ENCODE measurements around the gene CFAP20DC. TPM values are rescaled to one million over a fixed set of nuclear protein-coding genes. Genes with fewer than 3 reads are reported as not detected.
"Not testable (repeated sequence)": the region's sequence is repeated elsewhere in the genome, so short reads cannot be mapped to it uniquely, and the experiment has no call there.

The CFAP20DC gene
- total RNA-seq, 1 experiment from 2014 or later: 12.0 TPM

DNA sequence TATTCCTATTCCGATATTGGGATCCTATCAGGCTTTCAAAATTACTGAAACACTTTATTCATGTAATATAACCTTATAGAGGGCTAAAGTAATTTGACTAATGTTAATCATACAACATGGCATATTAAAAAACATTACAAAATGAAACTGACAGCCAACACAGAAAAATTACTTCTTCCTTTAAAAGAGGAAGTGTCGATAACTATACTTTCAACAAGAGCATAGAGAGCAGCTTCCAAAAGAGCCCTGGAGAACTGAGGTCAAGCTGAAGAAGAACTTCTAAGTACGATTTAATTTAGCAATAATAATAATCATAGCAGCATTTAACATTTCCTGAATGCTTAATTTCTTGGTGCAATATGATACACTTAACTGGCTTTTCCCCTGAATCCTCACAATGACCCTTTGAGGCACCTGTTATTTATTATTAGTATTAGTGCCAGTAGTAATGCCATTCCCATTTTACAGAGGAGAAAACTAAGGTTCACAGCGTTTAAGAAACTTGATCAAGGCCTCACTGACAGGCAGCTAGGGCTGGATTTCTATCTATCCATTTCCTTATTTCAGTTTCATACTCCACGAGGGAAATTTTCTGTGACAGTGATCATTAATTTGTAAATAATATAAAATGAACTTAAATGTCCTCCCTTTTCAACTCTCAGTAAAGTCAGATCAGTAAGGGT is 181.6 kb downstream of the CFAP20DC start:
- DNase-seq (ENCODE audit: low read depth): no peak

DNA sequence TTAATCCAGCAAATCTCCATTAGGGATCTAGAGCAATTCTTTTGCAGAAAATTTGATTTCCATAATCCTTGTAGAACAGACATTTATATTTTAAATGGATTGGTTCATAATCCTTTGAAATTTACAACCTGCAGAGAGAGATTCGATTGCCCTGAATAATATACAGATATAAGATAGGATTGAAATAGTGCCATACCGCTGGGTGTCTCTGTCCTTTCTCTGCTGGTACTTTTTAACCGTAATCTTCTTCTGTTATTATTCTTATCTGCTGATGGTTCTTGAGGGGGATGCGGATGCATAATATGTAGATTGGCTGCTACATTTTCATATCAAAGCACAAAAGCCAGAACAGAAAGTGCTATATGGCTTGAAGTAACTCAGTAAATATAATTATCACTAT is 182.2 kb downstream of the CFAP20DC start:
- no peak for DNase-seq (ENCODE audit: low read depth)

DNA sequence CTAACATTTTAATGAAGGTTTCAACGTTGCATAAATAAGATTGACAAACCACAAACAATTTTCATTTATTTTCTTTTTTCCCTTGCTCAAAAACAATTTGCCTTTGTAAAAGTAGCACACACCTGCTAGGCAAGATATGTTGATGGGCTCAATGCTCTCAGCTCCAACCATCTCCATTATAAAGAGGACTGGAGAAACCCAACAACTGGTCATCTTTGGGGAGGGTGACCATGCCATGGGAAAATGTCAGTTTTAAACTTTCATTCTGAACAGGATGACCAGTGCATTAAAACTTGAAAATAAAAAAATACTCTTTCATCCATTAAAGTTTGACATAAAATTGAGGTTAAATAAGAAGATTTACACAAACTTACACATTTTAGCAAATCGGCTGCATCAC is 183.7 kb downstream of the CFAP20DC start:
- no peak for DNase-seq (ENCODE audit: low read depth)

DNA sequence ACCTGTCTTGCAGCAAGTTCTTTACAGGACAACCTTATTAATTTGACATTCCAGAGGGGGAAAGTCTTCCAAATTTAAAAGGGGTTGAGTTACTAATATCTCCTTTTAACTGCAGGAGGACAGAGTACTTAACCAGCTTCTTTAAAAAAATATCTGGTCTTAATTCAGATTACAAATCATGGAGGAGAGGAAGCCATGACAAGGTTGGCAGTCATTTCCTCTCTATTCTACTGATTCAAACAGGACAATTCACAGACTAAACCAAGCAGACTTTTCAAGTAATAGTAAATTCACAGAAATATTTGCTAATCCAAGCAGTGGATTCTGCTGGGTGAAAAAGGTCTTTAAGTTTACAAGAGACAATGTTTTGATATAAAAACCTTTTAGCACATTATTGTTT is 185.3 kb downstream of the CFAP20DC start:
- no peak for DNase-seq (ENCODE audit: low read depth)

DNA sequence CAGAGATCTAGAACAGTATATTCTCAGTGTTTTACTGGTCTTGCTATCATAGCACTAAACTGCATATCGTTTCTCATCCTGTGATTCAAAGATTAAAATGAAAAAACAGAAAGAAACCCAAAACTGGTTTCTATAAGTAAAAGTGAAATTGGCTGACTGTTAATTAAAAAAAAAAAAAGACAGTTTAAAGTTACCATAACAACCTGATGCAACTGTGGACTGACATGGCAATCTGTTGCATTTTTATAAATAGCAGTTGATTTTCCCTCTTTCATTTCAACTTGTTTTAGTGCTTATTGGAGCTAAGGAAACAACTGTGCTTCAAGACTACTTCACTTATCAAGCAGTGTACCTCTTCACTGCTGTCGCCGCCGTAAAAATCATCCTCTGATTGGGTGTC is 186.6 kb downstream of the CFAP20DC start:
- no peak for DNase-seq (ENCODE audit: low read depth)

DNA sequence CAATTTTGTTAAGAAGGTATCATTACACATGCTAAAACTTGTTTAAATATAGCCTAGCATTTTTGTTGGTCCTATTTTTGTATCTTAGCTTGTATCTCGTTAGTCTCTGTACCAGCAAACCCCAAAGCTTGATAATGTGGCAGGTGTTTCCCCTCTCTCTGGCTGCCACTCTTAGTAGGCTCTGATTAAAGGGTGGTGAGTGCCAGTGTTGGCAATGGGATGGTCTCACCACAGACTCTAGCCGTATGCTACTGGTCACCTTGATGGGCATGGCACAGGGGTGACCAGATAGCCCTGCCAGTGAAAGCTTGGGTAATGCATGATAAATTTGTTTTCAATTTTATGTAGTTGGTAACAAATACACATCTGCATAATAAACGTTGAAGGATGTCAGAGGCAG is 188.3 kb downstream of the CFAP20DC start:
- no peak for DNase-seq (ENCODE audit: low read depth)

DNA sequence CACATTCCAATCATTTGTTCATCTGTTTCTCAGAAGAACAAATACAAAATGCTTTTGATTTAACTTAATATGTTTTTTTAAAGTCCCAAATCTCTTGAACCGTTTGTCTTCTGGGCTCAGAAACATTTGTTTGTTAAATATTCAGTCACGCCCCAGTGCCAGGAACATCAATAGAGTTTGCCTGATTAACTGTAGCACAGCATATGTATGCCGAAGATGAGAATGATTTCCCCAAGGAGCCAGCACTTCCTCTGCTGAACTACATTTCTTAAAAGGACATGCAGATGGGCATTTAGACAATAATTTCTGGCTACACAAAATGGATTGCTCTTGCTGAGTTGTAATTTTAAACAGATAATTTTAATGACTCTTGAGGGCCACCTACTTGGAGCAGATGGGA is 191.7 kb downstream of the CFAP20DC start:
- no peak for DNase-seq (ENCODE audit: low read depth)

DNA sequence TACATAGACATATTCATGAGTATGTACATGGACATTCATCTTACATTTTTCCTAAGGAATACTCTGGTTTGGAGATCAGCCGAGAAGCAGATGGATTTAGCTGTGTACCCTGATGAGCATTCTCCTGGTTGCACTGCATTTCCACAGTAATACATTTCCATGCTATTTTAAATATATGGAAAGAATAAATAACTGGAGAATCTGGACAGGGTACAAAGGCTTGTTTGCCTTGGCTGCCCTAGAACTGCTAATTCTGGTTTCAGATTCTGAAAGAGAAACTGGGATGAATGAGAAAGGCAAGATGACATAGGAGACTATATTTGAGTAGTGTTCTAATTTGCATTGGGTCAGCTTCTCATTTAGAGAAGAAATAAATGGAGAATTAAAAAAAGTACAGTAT is 192.4 kb downstream of the CFAP20DC start:
- no peak for DNase-seq (ENCODE audit: low read depth)

DNA sequence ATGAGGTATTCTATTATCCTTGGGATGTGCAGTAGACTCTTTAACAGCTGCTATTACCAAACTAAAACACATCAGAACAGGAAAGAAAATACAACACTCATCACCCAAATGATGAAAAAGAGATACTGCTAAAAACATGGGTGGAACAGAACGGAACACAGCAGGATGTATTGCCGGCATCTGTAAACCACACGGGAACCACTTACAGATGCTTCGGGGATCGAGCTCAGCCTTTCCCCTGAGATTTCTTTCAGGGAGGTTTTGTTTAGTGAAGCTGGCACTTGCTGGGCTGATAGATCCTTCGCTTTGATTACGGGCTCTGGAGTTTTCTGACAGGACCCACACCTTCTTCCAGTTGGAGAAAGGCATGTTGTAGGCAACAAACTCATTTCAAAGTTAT is 201.0 kb downstream of the CFAP20DC start:
- no peak for DNase-seq (ENCODE audit: low read depth)

DNA sequence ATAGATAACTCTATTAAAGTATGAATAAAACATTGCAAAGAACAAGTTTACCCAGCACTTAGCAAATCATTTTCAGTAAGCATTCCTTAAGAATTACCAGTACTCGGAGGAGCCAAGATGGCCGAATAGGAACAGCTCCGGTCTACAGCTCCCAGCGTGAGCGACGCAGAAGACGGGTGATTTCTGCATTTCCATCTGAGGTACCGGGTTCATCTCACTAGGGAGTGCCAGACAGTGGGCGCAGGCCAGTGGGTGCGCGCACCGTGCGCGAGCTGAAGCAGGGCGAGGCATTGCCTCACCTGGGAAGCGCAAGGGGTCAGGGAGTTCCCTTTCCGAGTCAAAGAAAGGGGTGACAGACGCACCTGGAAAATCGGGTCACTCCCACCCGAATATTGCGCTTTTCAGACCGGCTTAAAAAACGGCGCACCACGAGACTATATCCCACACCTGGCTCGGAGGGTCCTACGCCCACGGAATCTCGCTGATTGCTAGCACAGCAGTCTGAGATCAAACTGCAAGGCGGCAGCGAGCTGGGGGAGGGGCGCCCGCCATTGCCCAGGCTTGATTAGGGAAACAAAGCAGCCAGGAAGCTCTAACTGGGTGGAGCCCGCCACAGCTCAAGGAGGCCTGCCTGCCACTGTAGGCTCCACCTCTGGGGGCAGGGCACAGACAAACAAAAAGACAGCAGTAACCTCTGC is 207.6 kb downstream of the CFAP20DC start:
- not testable (repeated sequence) for DNase-seq (ENCODE audit: low read depth)

DNA sequence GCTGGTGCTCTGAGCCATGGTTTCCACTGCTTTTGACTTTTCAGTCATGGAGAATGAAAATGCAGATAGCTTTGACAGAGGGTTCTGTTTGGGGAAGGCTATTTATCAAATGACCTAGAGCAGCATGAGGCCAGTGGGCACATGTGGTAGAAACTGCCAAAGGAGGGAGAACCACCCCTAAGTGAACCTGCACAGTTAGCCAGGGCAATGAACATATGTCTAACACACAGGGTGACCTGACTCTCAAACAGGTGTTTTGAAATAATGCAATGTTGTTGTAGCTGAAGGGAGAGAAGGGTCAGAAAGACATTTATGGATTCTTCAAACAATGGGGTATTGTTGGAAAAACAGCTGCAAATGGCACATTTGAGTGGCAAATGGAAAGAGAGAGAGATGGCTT is 208.9 kb downstream of the CFAP20DC start:
- no peak for DNase-seq (ENCODE audit: low read depth)

DNA sequence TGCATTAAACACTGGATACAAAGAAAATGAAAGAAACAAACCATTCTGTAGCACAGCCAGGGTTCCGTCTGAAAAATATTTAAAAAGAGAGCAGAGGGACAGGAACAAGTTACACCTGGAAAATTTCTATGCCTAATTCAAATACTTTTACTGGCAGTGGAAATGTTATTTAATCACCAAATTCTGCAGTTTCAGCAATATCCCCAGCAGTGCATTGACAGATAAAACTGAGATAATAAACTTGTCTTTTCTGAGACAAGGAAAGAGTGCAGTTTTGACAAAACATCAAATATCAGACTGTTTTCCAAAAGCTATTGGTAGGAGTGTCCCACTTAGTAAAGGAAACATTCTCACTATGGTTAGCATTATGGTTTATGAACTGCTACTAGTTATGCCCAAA is 209.9 kb downstream of the CFAP20DC start:
- no peak for DNase-seq (ENCODE audit: low read depth)

DNA sequence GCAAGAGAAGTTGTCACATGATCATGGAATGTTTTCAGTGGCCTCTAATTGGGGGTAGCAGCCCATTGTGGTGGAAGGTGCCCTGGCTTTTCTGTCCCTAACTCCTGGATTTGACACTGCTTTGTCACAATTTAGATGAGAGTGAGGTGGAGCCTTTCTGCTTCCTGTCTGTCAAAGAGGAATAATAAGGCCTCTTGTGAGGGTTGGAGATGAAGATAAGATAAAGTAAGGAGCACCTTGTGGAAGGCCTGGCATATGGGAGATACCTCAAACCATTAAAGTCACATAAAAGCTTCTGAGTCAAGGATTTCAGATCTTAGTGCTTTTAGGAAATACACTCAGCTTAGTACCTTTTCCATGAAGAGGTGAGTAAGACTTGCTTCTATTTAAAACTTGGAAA is 210.6 kb downstream of the CFAP20DC start:
- DNase-seq (ENCODE audit: low read depth): no peak

DNA sequence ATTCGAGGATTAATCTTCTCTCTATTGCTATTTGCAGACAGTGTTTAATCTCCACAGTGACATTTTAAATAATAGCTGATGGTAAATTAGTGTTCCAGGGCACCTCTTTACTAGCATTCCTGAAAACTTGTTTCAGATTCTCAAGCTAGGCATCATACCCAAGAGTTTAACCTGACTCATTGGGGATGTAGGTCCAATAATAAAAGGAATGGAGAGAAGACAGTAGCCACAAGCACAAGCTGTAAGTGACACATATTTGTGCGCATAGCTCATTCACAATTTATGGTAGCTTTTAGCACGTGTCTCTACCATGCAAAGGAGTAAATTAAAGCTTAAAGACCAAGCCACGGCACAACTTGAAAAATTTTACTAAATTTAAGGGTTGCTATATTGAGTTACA is 212.0 kb downstream of the CFAP20DC start:
- DNase-seq (ENCODE audit: low read depth): no peak

DNA sequence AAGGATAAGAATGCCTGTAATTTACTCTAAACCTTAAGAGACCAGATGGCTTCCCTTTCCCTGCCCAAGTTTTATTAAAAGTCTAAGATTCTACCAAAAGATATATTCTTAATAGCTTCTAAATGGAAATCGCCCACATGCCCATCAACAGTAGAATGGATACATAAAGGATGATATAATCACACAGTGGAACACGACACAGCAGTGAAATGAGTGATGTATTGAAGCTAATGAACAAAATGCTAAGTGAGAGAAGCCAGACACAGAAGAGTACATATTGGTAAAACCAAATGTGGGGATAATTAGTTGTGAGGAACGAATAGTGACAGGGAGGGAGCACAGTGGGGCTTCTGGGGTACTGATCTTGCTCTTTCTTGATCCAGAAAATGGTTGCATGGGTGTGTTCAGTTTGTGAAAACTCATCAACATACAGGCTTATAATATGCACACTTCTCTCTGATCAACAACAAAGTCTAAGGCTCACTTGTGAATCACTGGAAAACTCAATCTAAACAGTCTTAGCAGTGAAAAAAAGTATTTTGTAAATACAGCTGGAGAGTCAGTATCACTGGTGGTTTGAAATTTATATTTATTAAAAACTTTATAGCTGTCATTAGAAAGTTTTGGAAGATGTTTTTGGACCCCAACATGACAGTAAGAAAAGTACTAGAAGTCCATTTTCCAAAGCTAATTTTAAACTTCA is 212.5 kb downstream of the CFAP20DC start:
- no peak for DNase-seq (ENCODE audit: low read depth)

DNA sequence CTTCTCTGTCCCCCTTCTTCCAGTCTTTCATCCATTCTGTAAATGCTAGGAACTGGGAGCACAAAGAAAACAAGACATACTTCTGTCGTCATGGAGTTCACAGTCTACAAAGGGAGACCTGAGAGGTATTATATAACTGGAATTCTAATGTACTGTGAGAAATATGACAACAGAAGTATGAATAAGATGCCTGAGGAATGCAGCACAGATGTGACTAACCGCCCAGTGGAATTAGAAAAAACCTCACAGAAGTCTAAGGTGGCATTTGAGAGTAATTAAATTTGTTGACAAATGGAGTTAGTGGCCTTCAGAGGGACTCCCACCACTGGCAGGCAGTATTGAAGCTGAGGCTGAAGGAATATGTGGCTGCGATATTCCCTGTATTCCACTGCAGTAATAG is 214.7 kb downstream of the CFAP20DC start:
- peak; percentile 28 for DNase-seq (ENCODE audit: low read depth)

DNA sequence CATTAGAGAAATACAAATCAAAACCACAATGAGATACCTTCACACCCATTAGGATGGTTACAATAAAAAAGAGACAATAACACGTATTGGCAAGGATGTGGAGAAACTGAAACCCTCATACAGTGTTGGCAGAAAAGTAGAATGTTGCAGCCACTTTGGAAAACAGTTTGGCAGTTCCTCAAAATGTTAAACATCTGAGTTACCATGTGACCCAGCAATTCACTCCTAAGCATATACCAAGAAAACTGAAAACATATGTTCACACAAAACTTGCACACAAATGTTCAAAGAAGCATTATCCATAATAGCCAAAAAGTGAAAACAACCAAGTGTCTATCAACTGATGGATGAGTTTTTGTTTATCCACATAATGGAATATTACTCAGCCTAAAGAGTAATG is 216.3 kb downstream of the CFAP20DC start:
- no peak for DNase-seq (ENCODE audit: low read depth)

DNA sequence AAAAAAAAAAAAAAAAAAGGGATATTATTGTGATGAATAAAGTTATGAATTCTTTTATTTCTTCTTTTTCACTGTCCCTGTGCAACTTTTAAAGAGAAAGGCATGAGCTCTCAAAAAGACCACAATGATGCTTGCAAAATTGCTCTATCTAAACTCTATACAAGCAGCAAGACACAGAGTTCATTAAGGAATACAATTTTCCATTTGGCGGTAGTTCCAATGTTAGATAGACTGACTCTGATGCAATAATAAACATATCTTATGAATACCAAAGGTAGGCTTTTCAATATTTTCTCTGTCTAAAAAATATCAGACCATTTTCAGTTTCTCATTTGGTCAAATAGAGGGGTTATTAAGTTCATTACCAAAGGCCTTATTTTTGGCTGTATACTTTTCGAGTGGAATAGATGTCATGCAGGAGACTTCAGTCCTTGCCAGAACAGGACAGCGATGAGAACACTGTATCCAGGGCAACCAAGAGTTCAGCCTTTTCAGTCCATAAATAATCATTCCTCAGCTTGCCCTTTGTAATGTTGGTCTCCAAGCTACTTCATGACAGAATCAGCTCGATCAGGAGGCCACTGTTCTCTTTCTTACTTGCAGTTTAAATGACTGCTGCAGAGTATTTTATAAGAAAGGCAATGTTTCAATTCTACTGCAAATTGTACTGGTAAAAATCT is 220.4 kb downstream of the CFAP20DC start:
- no peak for DNase-seq (ENCODE audit: low read depth)

DNA sequence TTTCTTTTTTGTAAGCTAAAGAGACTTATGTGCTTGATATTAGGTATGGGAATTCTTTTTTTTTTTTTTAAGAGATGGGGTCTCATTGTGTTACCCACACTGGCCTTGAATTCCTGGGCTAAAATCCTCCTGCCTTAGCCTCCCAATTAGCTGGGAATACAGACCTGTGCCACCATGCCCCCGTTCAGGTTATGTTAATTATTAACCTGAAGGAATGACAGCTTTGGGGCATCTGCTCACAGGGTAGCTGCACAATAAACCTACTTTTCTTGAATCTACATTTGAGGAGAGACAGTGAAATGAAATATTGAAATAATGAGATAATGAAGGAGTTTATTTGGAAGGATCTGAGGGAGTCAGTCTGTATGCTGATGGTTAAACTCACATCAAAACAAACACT is 225.0 kb downstream of the CFAP20DC start:
- no peak for DNase-seq (ENCODE audit: low read depth)

DNA sequence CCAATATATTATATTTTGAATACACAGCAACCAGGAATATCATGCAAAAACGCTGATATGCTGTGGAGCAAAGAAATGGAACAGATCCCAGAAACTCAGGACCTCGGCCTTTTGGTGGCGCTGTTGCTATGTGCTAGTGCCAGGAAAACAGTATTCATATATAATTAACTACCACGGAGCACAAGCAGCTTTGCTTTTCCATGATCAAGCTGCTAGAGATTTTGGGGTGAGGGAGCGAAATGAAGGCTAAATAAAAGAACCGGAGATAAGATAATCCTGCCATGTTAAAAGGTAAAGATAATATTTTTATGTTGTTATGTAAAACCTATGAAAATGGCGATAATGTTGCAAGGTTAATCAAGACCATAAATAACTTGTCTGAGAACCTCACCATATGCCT is 225.5 kb downstream of the CFAP20DC start:
- DNase-seq (ENCODE audit: low read depth): peak; percentile 45

DNA sequence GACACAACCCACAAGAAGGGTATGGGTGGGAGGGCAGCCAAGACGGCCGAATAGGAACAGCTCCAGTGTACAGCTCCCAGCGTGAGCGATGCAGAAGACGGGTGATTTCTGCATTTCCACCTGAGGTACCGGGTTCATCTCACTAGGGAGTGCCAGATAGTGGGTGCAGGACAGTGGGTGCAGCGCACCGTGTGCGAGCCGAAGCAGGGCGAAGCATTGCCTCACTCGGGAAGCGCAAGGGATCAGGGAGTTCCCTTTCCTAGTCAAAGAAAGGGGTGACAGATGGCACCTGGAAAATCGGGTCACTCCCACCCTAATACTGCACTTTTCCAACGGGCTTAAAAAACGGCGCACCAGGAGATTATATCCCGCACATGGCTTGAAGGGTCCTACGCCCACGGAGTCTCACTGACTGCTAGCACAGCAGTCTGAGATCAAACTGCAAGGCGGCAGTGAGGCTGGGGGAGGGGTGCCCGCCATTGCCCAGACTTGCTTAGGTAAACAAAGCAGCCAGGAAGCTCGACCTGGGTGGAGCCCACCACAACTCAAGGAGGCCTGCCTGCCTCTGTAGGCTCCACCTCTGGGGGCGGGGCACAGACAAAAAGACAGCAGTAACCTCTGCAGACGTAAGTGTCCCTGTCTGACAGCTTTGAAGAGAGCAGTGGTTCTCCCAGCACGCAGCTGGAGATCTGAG is 243.1 kb downstream of the CFAP20DC start:
- not testable (repeated sequence) for DNase-seq (ENCODE audit: low read depth)

DNA sequence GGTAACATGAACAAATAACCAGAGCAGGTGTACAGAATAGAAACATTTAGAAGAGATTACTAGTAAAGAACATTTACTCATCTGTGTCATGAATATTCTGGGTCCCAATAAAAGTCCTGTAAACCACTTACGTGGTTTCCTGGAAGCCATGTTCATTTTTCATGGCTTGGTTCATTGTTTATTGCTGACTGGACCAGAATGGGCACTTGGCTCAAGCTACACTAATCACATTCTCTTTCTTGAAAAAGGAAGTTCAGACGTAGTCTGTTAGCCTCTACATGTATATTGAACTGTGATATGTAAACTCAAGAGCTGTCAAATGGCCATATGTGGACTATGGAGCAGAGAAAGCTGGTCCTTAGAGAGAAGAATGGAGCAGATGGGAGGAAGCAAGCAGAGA is 244.9 kb downstream of the CFAP20DC start:
- no peak for DNase-seq (ENCODE audit: low read depth)
